Activated CD4-positive, CD25-positive, alpha-beta regulatory T cell treated with anti-CD3 and anti-CD28 coated beads, Interleukin-2, amount 50 U/mL, for 72 hours (primary cell): ENCODE results near the gene PLAGL1.

ENCODE experiments used
- DNase-seq: peaks from one replicate; pipeline ENCODE4 v3.0.0; 2021

PLAGL1 gene

DNA sequence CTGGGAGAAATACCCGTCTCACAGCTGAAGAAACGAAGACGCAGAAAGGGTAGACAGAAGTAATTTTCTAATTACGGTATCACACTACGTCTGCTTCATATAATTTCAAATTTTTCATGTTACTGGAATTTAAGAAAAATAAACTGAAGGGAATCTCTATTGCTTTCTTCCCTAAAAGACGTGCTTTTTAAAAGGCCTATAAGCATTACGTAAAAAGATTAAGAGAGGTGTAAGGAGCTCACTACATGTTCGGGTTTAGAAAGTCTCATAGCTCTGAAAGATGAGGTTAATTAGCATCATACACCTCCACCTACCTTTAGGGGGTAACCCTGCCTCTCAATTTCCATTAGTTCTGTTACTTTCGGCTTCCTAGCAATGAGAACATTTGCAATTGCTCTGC, 787 bp upstream of the PLAGL1 start:
- no peak for DNase-seq

DNA sequence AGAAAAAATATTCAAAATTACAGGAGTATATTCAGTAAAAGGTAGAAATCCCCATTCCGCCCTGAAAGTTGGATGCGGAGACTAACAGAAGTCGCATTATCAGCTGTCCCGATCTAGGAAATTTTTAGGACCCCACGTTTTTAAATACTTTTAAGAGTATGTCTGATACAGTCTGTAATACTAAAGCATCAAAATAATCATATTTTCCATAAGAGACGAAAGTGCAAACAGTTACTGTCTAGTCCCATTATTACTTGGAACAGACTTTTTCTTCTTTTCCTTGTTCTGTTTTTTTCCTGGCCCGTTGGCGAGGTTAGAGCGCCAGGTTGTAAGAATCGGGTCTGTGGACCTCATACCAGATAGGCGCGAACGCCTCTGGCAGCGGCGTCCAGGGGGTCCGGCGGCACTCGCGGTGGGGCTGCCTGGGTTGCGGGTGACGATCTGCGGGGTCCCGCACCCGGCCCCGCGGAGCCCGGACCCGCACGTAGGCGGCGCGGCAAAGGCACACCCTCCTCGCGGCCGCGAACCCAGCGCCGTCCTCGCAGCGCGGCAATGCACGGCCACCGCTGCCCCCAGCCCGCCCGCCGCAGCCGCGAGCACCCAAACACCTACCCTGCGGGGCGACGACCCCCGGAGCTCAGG, 460 bp downstream of the PLAGL1 start:
- peak; percentile 32 for DNase-seq

DNA sequence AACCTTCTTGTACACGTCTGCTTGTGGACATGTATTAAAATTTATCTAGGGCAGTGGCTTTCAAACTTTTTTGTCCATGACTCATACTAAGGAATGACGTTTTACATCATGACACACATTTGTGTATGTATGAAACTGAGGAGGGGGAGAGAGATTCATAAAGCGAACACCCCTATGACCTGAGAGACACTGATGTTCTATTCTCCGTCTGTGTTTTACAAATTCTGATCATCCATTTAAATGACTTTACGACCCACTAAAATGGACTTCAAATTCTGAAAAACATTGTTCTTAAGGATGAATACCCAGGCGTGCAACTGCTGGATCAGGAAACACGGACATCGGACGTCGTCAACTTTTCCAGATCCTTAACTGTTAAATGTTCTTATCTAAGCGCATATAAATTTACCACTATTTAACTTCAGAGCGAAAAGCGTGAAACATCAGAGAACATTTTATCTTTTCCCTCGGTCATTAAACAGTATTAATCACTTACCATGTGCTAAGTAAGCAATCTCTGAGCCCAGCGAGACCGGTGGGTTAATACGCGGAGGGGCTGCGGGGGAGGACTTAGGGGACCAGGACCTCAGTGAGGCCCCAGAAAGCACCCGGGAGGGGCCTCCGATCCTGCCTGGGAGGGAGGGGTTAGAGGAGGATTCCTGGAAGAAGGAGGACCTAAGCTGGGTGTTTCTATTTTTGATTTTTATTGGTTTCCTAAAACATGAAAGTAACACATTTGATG, 1.2 kb downstream of the PLAGL1 start:
- DNase-seq: no peak

DNA sequence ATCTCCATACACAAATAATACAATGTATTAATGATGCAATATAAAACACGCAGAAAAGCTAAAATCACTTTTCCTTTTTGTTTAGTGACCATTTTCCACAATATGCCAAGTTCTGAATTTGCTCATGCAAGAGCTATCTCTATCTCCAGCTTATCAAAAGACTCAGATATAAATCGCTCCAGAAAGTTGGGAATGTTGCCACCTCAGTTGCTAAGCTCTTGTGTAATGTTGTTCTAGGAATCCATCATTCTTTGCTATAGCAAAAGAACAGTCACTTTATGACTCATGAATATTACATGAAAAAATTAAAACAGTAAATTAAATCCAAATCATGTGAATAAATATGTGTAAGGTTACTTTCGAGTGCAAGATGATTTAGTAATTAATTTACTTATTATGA, 8.7 kb downstream of the PLAGL1 start:
- no peak for DNase-seq

DNA sequence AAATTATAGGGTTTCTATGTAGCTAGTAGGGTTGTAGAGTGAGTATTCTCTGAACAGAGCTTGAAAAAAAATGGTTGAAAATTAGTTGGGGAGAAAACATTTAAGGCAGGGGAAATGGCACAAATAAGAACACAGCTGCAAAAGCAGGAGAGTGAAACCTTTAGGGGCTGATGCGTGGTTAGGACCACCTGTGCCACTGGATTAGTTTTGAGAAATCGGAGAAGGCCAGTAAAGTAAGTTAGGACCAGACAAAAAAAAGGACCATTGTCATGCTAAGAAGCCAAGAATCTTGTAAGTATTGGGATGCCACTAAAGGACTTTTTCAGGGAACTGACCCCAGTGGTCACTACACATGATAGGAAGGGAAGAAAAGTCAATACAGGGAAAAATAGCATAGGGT, 9.4 kb downstream of the PLAGL1 start:
- no peak for DNase-seq

DNA sequence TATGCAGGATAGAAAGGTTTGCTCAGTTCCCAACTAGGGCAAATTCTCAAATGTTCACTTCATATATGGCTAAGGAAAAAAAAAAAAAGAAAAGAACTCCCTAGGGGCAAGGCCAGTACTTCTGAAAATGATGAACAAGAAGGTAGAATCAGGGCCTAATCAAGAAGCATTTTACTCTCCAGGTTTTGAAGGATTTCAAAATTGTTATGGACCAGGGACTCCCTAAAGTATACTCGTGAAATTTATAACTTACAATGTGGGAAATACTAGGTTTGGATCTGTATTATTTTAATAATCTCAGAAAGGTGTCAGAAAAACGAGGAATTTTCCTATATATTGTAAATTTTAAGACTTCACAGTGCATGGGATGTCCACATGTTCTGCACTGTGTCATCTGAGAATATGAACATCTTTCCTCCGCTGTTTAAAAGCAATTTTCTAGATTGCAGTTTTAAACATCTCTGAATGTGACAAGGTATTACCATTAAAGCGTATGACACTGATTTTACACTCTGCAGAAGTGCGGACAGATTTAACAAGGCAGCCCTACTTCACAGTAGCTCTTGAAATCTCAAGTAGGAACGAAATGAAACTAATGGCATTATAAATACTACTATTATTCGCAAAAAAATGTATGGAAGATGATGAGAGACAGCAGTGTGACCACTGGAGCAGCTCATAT, 14.0 kb downstream of the PLAGL1 start:
- no peak for DNase-seq

DNA sequence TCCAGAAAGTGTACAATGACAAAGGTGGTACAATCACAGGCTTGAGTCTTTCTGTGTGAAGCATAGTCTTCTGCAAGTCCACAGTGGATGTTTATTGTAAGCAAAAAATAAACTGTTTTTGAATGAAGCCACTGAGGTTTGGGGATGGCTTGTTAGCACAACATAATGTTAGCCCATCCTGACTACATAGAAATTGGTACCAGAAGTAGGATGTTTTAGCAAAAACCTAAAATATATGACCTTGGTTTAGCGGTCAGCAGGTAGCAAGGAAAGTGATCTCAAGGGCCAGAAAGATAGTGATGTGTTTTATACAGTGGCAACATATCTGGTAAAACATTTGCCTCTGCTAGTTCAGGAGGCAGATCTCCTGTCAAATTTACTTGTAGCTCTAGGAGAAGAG, 15.8 kb downstream of the PLAGL1 start:
- no peak for DNase-seq

DNA sequence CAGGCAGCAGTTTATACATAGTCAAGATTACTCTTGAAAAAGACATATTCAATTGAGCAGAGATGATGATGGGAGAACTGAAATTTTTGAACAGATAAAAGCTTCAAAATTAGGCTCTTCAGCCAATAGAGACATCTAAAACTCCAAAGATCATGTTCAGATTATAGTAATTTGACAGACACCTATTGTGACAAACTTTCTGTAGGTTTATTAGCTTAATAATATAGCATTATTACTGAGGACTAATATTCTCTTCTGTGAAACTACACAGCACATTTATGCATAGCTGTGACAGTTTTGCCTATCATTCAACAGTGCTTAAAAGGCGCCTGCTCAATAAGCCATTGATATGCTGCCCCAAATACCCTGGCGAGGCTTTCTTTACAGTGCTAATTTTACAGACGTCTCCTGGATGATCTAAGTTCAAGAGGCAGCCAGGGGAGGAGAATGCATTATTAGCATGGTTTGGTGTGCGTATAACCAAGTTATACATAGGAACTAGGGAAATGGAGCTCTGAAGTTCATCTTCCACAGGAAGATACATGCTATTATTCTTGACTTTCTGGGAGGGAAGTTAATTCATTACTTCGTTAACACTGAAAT, 21.5 kb downstream of the PLAGL1 start:
- no peak for DNase-seq

DNA sequence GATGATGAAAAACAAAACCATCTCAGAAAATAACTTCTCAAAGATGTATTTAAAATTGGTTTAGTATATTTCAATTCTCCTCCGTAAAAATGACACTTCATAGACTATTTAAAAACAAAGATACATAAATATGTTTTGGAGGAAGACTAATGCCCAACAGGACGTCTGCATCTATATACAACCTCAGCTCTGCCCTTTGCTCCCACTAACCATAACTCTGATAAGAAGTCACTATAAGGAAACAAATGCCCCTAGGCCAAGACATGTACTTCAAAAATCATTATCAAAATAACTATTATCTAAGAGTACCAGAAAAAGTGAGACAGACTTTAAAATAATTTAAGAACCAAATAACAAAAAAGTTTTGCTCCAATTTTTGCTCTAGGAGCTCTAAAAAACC, 23.4 kb downstream of the PLAGL1 start:
- no peak for DNase-seq

DNA sequence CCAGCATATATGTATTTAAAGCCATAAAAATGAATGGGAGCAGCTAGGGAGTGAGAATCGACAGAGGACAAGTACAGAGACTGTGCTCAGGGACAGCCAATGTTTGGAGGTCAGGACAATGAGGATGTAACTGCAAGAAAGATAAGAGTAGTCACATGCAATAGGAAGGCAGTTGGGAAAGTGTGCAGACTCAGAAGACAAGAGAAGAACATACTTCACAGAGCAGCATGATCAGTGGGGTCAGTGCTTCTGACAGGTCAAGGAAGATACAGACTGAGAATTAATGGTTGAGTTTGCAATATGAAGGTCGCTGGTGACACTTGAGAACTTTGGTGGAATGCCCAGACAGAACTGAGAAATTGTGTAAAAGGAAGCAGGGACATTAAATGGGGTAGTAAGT, 25.1 kb downstream of the PLAGL1 start:
- DNase-seq: no peak

DNA sequence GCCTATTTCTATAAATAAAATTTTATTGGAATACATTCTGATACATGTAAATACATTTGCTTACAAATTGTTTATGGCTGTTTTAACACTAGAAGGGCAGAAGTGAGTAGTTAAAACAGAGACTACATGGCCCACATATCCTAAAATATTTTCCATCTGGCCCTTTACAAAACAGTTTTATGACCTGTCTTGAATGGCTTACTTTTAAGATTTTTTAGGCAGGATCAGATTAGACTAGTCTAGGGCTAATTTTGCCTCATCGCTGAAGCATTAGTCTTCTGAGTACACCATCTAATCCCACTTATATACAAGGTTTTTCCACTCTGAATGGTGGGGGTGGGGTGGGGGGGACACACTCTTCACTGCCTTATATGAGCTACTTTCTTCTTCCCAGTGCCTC, 27.1 kb downstream of the PLAGL1 start:
- DNase-seq: no peak

DNA sequence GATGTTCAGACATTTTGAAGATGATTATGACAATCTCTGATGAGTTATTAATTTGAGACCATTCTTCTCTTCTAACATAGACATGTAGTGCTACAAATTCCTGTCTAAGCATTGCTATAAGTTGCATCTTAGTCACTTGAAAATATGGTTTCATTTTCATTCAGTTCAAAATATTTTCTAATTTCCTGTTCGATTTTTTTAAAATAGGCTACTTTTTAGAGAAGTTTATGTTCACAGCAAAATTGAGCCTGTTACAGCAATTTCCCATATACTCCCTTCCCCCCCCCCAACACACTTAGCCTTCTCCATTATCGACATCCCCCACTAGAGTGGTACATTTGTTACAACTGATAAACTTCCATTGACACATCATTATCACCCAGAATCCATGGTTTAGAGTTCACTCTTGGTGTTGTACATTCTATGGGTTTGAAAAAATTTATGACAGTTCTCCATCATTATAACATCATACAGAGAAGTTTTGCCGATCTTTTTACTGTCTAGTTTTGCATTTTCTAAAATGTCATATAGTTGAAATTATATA, 31.2 kb downstream of the PLAGL1 start:
- no peak for DNase-seq

DNA sequence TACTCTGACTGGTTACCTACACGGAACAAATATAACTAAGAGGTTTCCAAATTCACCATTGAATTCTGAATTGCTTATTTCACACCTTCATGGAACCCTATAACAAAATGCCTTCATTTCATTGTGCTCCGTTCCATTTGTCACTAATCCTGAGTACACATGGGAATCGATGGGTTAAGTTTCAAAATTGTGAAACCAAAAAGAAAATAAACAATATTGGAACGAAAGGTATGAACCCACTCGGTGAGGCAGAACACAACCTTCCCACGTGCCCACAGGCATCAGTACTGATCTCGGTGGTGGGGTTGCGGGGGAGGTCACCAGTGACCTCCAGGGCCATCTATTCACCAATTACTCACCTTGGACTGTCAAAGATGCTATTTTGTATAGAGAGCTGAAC, 34.0 kb downstream of the PLAGL1 start:
- no peak for DNase-seq

DNA sequence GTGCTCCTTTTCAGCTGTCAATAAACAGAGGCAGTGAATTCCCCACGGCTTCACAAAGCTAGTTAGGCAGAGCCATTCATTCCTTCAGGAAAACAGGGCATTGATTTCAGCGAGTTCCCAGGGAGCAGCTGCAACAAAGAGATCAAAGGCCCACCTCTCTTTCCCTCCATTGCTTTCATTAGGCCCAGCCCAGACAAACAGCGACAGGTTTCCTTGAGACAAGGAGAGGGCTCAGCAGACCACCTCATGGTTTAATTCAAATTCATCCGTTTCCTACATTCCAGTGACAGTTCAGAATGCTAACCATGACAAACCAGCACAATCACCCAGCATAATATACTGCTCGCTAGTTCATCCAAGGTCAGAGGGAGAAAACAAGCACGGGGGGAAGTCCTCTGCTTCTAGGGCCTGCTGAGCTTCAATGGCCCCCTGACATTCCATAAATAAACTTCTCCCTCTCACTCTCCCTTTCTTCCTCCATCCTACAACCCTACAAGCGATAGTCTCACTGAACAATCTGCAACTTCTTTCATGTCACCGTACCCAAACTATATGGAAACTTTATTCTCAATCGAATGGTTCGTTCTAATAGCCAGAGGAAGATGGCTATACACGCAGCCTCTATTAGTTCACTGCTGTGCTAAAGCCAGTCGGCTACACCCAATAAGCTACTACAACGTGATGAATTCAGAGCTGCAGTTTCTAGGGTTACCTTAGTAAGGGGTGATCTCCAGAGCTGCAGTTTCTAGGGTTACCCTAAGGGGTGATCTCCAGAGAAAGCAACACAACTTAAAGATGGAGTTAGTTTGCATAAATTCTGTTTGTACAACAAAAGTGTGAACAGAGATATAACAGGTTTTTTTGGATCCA, 34.7 kb downstream of the PLAGL1 start:
- no peak for DNase-seq

DNA sequence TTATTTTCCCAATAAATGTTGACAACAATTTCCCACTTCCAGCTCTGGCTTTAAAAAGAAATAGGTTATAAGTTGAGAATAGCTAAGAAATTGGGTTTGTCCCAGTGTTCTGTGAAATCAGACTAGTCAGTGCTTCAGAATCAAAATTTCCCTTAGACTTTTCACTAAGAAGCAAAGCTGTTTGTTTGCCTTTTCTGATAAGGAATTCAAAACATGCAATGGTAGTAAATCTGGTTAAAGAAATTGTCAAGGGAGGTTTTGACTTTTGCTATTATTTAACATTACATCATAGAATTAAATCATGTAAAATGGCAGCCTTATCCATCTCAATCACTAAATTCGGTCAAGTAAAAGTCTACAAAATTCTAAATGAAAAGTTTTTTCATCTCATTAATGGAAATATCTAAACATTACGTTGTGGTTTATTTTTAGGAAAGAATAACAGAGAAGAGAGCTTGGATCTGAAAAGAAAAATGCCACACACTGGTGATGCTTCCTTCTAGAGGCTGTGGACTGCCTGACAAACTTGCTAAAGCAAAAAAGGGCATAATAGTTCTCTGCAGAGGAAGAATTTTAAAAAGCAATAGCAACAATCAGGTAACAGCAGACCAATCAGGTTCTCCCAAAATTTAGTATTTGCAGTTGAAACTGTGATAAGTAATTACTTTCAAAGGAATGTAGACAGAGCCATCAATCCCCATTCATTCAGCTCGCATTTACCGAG, 36.4 kb downstream of the PLAGL1 start:
- DNase-seq: no peak

DNA sequence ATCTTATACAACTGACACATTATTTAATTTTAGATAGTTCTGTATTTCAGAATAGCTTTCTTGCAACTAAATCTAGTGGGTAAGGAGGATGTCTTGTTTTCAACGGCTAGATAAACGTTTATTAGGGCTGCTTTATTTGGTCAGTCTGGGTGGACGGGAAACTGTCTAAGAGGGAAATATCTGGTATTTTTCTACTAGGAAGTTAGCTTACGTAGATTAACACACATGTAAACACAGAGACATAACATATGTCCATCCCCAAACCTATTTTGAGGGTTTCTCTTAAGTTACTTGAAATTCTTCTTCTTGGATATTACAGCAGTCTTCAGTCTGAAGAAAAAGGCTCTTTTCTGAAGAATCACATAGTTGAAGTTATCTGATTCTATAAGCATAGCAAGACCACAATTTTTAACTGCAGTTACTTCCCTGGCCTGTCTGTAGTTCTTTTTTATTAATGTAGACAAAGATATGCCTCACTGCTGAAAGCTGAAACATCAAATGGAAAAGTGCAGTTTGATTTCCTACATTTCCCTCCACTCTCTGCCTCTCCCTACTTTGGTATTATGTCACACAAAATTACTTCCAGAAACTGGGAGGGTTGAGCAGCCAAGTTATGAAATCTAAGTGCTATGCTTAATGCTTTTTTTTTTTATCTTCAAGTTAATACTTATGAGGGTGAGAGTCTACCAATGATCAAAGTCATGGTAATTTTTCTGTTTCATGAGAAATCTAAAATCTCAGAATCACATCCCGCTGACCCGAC, 37.4 kb downstream of the PLAGL1 start:
- DNase-seq: no peak

DNA sequence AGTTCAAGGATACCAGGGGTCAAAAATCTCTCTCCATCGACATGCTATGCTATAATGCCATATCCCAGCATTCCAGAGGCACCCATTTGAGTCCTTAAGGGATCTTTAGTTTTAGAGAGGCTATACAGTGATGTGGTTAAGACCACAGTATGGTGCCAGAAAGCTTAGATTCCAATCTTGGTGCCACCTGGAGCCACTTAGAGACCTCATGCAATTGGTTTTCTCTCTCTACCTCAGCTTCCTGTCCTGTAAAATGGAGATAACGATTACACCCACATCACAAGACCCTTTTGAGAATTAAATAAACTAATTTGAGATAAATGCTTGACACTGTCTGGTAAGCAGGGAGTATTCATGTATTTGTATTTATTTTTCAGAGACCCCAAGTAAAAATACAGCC, 39.0 kb downstream of the PLAGL1 start:
- DNase-seq: no peak

DNA sequence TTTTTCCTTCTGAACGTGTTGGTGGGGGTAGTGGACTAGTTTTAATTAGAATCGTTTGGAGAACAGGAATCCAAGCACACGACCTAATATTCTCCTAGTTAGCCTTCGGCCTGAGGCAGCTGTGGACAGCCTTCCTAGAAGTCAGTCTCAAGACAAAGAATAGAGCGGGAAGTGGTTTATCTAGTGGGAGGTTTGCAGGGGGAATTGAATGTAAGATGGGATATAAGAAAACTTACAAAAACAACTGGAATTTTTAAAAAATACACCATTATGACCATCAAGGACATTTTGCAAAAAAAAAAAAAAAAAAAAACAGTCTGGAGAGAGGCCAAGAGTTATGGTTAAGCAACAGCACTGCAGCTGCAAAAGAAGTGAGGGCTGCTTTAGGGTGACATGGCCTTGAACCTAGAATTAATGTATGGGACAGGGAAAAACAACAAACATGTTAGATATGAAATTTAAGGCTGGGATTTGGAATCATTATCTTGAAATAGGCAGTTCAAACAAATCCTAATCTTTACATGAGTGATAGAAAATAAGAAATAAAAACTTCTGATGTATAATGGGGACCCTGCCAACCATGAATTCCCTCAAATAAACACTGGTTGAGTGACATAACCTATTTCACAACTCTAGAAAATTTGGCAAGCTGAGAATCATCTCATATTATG, 40.2 kb downstream of the PLAGL1 start:
- DNase-seq: no peak

DNA sequence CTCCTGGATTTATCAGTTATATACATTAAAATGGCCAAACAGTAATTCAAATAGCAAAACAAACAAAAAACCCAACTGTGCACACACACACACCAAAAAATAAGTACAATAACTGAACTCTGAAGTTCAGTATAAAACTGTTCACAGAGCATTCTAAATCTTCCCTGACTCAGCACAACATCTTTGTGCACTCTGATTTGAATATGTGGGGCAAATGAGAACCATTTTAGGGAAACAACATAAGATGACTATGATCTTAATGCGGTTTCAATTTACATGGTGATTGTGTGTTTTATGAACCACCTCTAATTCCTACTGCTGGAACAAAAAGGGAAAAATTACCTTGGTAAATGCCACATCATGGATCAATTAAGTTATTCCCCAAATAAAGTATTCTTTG, 41.7 kb downstream of the PLAGL1 start:
- DNase-seq: no peak

DNA sequence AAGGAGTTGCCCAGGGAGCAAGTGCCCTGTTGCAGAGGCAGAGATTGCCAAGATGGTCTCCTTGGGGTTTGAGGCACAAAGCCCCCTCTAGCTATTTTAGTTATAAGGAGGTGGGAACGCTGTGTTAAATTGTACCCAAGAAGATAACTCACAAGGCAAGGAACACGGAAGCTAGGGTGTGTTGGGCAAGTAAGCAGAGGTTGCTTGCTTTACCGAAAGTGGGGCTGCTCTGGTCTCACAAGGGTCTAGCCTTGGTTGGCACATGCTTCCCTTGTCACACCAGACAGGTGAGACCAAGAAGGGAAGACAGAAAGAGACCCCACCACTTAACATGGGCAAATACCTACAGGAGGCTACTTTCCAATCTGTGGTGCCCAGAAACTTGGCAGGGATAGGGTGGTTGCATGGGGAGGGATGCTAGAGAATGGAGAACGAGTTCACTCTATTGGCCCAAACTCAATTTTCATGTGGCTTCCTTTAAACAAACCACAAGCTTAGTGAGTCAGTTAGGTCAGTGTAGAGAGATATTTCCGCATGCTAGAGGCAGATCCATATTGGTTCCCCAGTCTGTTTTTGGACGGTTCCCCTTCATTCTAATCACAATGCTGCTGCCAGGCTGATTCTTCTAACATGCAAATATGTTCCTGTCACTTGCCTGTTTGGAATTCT, 42.4 kb downstream of the PLAGL1 start:
- DNase-seq: no peak
